ENCODE data around the gene C17orf113. TPM values are rescaled to one million over a fixed set of nuclear protein-coding genes. Genes with fewer than 3 reads are reported as not detected.

Gene C17orf113
- total and polyA plus RNA-seq, 2 of the 4 experiments (the other 2 are of a cell fraction) = under 0.01 to 0.03 TPM

DNA sequence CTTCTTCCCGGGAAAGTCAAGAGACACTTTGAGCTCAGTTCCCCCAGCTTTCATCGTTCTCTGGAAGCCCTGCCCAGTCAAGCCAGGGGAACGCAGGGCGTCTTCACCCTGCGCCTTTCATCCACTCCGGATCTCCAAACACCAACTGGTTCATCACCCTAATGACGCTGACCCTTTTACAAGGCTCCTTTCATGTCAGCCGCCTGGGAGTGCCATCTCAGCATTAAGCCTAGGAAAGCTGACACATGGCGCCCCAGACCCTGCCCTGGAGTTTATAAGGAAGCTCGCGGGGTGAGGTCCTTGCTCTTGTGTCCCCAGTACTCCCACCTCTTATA lies 32.6 kb downstream of the C17orf113 start:
- H4K5ac ChIP-seq (ENCODE audit: low read depth, low read length) = peak overlapping the region; percentile 96
- in situ Hi-C loops (cut with MboI; ENCODE audit: low sequenced_read_pairs) = no loop called here
- no peaks in the 10 kb centered on the region for H3K9me3 ChIP-seq (ENCODE audit: control insufficient read depth, insufficient read depth, low read length)
- H2AFZ ChIP-seq (replicated peaks; ENCODE audit: low read length, poor library complexity) = peak overlapping the region; percentile 97
- peak overlapping the region; percentile 3 for H3K18ac ChIP-seq (ENCODE audit: low read depth, low read length)
- H3K79me1 ChIP-seq (ENCODE audit: low read depth in 1 of 2, low read length in 2 of 2) = peaks cover 12 to 54% of the 10 kb centered on the region in 2 experiments
- CTCF ChIA-PET = interaction anchor here (1.0 kb wide), 1 partner anchor 13 kb away, joined by 3 read pairs; no protein-coding TSS in a partner anchor
- ATAC-seq (ENCODE audit: low read depth) (no peak; the same call in 1 of the 2 replicates), DNase-seq (no peak)
- peak overlapping the region; percentile 96 to 100 for H4K8ac ChIP-seq (ENCODE audit: low read depth in 2 of 2, low read length in 2 of 2)
- peak overlapping the region; percentile 96 for H3K4me2 ChIP-seq (ENCODE audit: low read depth, low read length)
- H2BK120ac ChIP-seq (ENCODE audit: low read depth, low read length) = peak overlapping the region; percentile 60
- WGBS, 2 experiments (ENCODE audit: extremely low coverage in 2 of 2, insufficient read length in 1 of 2) = 1% methylated on average over 8 of the region's 11 CpGs; no CpG with 5 or more reads in 1 of the 2 experiments
- TF ChIP-seq RAD21 (IDR thresholded peaks at IDR 0.05; ENCODE audit: low read length) (no peak), MAFK (IDR thresholded peaks at IDR 0.05; ENCODE audit: low read depth, low read length) (peak; percentile 18; the same call in 1 of the 2 replicates)
- dilution Hi-C loops (cut with HindIII; ENCODE audit: low sequenced_read_pairs, unreplicated experiment) = no loop called here
- peak overlapping the region; percentile 80 for H3K9ac ChIP-seq (ENCODE audit: low read depth, low read length)
- peak overlapping the region; percentile 91 for H4K91ac ChIP-seq (ENCODE audit: insufficient read depth, low read depth, low read length)
- H3K4me3 ChIP-seq (ENCODE audit: insufficient read depth, low read depth, low read length) = peak overlapping the region; percentile 65
- peak overlapping the region; percentile 68 for H2BK5ac ChIP-seq (ENCODE audit: low read depth, low read length, poor library complexity, severe bottlenecking)
- POLR2A ChIA-PET (ENCODE audit: unreplicated experiment) = interaction anchor here (0.5 to 1.1 kb wide), 5 partner anchors 15 to 205 kb away, joined by 4 to 7 read pairs (median 5); partner anchors contain the start of genes CNP and FKBP10
- H2AK5ac ChIP-seq (ENCODE audit: low read depth, low read length) = peak overlapping the region; percentile 96
- BruUV-seq (replicated peaks) = no TSS peak
- H3K4ac ChIP-seq (ENCODE audit: low read depth, low read length) = peak overlapping the region; percentile 96
- peaks cover 17% of the 10 kb centered on the region for H4K20me1 ChIP-seq (ENCODE audit: insufficient read depth, low read length)
- H3K23ac ChIP-seq (ENCODE audit: low read depth, low read length) = peak overlapping the region; percentile 96
- H3K27ac ChIP-seq (ENCODE audit: insufficient read depth, low read length) = peak overlapping the region; percentile 77
- H3K9me1 ChIP-seq (ENCODE audit: insufficient read depth, low read length) = peaks cover 8% of the 10 kb centered on the region
- peaks cover 3% of the 10 kb centered on the region; the same call in 1 of the 2 replicates for H3K4me1 ChIP-seq (ENCODE audit: control insufficient read depth, insufficient read depth, low read length)
- peaks cover 5% of the 10 kb centered on the region for H3K36me3 ChIP-seq (ENCODE audit: control insufficient read depth, insufficient read depth, low read length)
- intact Hi-C loops (cut with micrococcal nuclease) = loop anchor here (2.0 kb wide), 1 partner anchor 15 kb away; no protein-coding TSS in a partner anchor
- H2AK9ac ChIP-seq (replicated peaks; ENCODE audit: low read depth, low read length, poor library complexity) = peak overlapping the region; percentile 98
- H2BK15ac ChIP-seq (ENCODE audit: low read depth, low read length) = peak overlapping the region; percentile 83; the same call in 2 of the 3 replicates
- H2BK20ac ChIP-seq (ENCODE audit: low read depth, low read length) = no peak overlapping the region
- H3K14ac ChIP-seq (replicated peaks; ENCODE audit: low read depth, low read length) = peak overlapping the region; percentile 98
- H3K56ac ChIP-seq (ENCODE audit: extremely low read depth, insufficient read depth, low read length) = peak overlapping the region; percentile 82
- no peaks in the 10 kb centered on the region for H3K27me3 ChIP-seq (ENCODE audit: control insufficient read depth, insufficient read depth, low read length)

Measured in IMR-90 (cell line).